NCI-H748 (cell line): ENCODE data around the gene GAGE1.
A peak's percentile ranks its signal among the peaks of the same experiment; 100 is the strongest.
"Not testable (repeated sequence)": the region's sequence is repeated elsewhere in the genome, so short reads cannot be mapped to it uniquely, and the experiment has no call there.

ENCODE experiments used
- DNase-seq: peaks from one replicate; lab custom pipeline; 2025; ENCODE audit not compliant: unreplicated experiment; lab: John Stamatoyannopoulos, UW

GAGE1 gene

GRCh38 chrX:49598720-49599119 lies at the start of gene GAGE1:
GAGE1 (plus strand) TSS chrX:49599020; CDS start chrX:49600175, 1,155 bp downstream.
- DNase-seq: not testable (repeated sequence)

GRCh38 chrX:49550989-49551388 lies 47.8 kb upstream of the GAGE1 start, which contains the start of gene GAGE12E:
GAGE12E (plus strand) TSS chrX:49551289; CDS start chrX:49552444, 1,155 bp downstream.
- not testable (repeated sequence) for DNase-seq

GRCh38 chrX:49560542-49560941 lies 38.3 kb upstream of the GAGE1 start, which contains the start of gene GAGE12F:
GAGE12F (plus strand) TSS chrX:49560842; CDS start chrX:49561997, 1,155 bp downstream.
- not testable (repeated sequence) for DNase-seq

- not testable (repeated sequence) for DNase-seq
Observed at GRCh38 chrX:49568728-49569127, 30.1 kb upstream of the GAGE1 start.

GRCh38 chrX:49569152-49569551 lies 29.7 kb upstream of the GAGE1 start:
- DNase-seq: not testable (repeated sequence)

GRCh38 chrX:49570100-49570499 lies 28.7 kb upstream of the GAGE1 start, which contains the start of gene GAGE12G:
GAGE12G (plus strand) TSS chrX:49570400; CDS start chrX:49571555, 1,155 bp downstream.
- DNase-seq: not testable (repeated sequence)

- DNase-seq: not testable (repeated sequence)
Observed at GRCh38 chrX:49579649-49580048, 19.2 kb upstream of the GAGE1 start, which contains the start of gene GAGE12H. GAGE12H (plus strand) TSS chrX:49579949; CDS start chrX:49581104, 1,155 bp downstream.

- not testable (repeated sequence) for DNase-seq
Observed at GRCh38 chrX:49589196-49589595, 9.6 kb upstream of the GAGE1 start, which contains the start of gene GAGE2A. GAGE2A (plus strand) TSS chrX:49589496; CDS start chrX:49590651, 1,155 bp downstream.

- DNase-seq: not testable (repeated sequence)
Observed at GRCh38 chrX:49589769-49590478, 8.9 kb upstream of the GAGE1 start.

GRCh38 chrX:49590488-49590887 lies 8.3 kb upstream of the GAGE1 start:
- not testable (repeated sequence) for DNase-seq

- no peak for DNase-seq
Observed at GRCh38 chrX:49610718-49611310, 12.0 kb downstream of the GAGE1 start.

- no peak for DNase-seq
Observed at GRCh38 chrX:49618574-49618973, 19.8 kb downstream of the GAGE1 start.

- peak; percentile 5 for DNase-seq
Observed at GRCh38 chrX:49627086-49627777, 28.4 kb downstream of the GAGE1 start.

- DNase-seq: no peak
Observed at GRCh38 chrX:49644991-49645637, 46.3 kb downstream of the GAGE1 start.

- DNase-seq: no peak
Observed at GRCh38 chrX:49656533-49656932, 57.7 kb downstream of the GAGE1 start.
